ENCODE measurements around the gene TMEM63C. TPM values are rescaled to one million over a fixed set of nuclear protein-coding genes. Genes with fewer than 3 reads are reported as not detected.
A peak's percentile ranks its signal among the peaks of the same experiment; 100 is the strongest.

TMEM63C gene
- total RNA-seq, 4 donors from 2014 or later, result 20.1 to 60.2 (median 33.9) TPM

DNA sequence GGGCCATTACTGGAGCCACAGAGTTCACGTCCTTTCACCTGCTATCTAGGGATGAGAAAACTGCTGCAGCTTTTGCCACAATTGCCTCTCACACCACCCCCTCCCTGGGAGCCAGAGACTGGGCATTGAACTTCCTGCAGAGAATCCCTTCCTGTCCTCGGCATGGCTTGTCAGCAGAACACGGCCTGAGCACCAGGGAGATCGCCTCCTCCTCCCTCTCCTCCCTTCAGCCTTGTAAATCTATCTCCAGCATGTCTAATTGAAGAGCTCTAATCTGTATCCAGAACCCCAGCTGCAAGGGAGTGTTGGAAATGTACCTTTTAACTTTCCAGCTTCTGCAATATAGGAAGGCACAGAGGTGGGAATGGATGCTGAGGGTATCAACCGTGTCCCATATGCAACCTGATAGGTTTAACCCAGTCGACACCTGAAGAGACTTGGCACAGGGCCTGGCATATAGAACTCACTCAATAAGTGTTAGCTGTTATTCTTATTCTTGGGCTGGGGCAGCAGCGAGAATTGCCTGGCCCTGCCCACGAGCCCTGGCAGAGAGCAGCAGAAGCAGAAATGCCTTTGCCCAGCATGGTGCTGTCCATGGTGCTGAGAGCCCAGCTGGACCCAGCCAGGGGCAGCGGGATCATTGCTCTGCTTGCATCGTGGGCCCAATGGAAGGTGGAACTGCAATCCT is 26.8 kb downstream of the TMEM63C start:
- H3K36me3 ChIP-seq, result no peaks in the 10 kb centered on the region
- no peaks in the 10 kb centered on the region for H3K9me3 ChIP-seq
- no peak overlapping the region for H3K27ac ChIP-seq
- H3K27me3 ChIP-seq, result no peaks in the 10 kb centered on the region
- intact Hi-C loops (cut with DNase I; ENCODE audit: low total_unique reads), result no loop called here
- H3K4me3 ChIP-seq, result no peak overlapping the region
- in situ Hi-C loops (cut with MboI; ENCODE audit: low pct_ligation_motif_present in 1 of 4, low pct_unique_long_range_greater_than_20kb in 1 of 4, low sequenced_read_pairs in 3 of 4), result no loop called here
- H3K4me1 ChIP-seq, result peaks cover 0 to 4% (median 0%) of the 10 kb centered on the region in 4 donors
- peak; percentile 64 for DNase-seq
- 38% methylated on average over 10 of the region's 10 CpGs; no CpG with 5 or more reads in 1 of the 2 donors for WGBS, 2 donors (ENCODE audit: low coverage in 1 of 2)
- TF ChIP-seq POLR2AphosphoS5 (IDR thresholded peaks at IDR 0.05), result no peak
- TF ChIP-seq, protein P1, sequence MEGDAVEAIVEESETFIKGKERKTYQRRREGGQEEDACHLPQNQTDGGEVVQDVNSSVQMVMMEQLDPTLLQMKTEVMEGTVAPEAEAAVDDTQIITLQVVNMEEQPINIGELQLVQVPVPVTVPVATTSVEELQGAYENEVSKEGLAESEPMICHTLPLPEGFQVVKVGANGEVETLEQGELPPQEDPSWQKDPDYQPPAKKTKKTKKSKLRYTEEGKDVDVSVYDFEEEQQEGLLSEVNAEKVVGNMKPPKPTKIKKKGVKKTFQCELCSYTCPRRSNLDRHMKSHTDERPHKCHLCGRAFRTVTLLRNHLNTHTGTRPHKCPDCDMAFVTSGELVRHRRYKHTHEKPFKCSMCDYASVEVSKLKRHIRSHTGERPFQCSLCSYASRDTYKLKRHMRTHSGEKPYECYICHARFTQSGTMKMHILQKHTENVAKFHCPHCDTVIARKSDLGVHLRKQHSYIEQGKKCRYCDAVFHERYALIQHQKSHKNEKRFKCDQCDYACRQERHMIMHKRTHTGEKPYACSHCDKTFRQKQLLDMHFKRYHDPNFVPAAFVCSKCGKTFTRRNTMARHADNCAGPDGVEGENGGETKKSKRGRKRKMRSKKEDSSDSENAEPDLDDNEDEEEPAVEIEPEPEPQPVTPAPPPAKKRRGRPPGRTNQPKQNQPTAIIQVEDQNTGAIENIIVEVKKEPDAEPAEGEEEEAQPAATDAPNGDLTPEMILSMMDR (IDR thresholded peaks at IDR 0.05), result no peak

DNA sequence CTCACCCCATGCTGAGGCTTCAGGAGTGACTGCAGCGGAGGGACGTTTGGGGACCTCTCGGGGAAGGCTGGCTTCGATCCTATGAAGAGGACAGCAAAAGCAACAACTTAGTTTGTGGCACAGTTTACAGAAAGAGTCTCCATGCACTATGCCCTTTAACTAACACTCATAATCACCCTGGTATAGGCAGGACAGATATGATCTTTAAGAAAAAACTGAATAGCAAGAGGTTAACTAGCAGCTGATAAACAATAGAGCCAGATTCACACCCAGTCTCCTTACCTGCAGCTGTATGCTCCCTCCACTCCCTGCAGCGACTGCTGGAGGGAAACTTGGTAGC is 27.4 kb downstream of the TMEM63C start:
- no peaks in the 10 kb centered on the region for H3K9me3 ChIP-seq
- in situ Hi-C loops (cut with MboI; ENCODE audit: low pct_ligation_motif_present in 1 of 4, low pct_unique_long_range_greater_than_20kb in 1 of 4, low sequenced_read_pairs in 3 of 4), result no loop called here
- no peak for DNase-seq
- WGBS, 2 donors (ENCODE audit: low coverage in 1 of 2), result 62% methylated on average over 5 of the region's 5 CpGs; no CpG with 5 or more reads in 1 of the 2 donors
- no peaks in the 10 kb centered on the region for H3K27me3 ChIP-seq
- intact Hi-C loops (cut with DNase I; ENCODE audit: low total_unique reads), result no loop called here
- TF ChIP-seq POLR2A (IDR thresholded peaks at IDR 0.05), result no peak
- no peak for TF ChIP-seq POLR2AphosphoS5 (IDR thresholded peaks at IDR 0.05)
- peaks cover 0 to 4% (median 0%) of the 10 kb centered on the region in 4 donors for H3K4me1 ChIP-seq
- no peaks in the 10 kb centered on the region for H3K36me3 ChIP-seq
- no peak overlapping the region for H3K27ac ChIP-seq
- H3K4me3 ChIP-seq, result no peak overlapping the region

DNA sequence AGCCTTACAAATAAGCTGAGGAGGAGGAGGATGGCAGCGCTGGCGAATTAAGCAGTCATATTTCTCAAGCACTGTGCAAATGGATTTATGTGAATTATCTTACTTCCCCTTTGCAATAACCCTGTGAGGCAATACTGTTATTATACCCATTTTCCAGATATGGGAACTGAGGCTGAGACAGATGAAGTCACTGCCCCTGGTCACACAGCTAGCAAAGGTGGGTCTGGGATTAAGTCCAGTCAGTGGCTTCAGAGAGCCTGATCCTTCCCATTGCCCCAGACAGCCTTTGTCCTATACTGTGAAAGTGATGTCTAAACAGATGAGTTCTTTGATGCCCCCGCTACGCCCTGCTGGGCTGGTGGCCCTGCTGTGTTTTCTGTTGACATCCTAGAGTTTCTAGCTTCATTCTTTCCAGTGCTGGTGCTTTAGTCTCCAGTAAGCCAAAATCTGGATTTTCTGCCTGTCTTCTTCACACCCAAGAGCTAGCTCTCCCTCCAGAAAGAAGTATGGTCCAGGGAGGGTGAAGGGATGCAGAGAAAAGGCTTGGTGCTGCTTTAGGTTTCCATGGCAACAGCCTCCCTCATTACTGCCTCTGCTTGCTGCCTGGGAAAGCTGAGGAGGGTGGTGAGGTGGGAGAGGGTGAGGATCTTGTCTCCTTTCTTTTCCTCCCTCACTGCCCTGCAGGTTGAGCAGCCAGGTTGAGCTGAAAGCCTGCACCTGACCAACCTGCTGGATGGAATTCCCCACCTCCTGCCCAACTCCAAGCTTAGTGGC is 30.7 kb downstream of the TMEM63C start:
- Histone ChIP-seq H3K27me3 (no peaks in the 10 kb centered on the region), H3K9me3 (no peaks in the 10 kb centered on the region), H3K4me3 (no peak overlapping the region), H3K27ac (no peak overlapping the region), H3K36me3 (no peaks in the 10 kb centered on the region), H3K4me1 (no peaks in the 10 kb centered on the region)
- in situ Hi-C loops (cut with MboI; ENCODE audit: low pct_ligation_motif_present in 1 of 4, low pct_unique_long_range_greater_than_20kb in 1 of 4, low sequenced_read_pairs in 3 of 4), result no loop called here
- DNase-seq, result no peak
- 94% methylated on average over 4 of the region's 4 CpGs; no CpG with 5 or more reads in 1 of the 2 donors for WGBS, 2 donors (ENCODE audit: low coverage in 1 of 2)
- intact Hi-C loops (cut with DNase I; ENCODE audit: low total_unique reads), result no loop called here
- no peak for TF ChIP-seq EP300 (IDR thresholded peaks at IDR 0.05; ENCODE audit: low read depth)

DNA sequence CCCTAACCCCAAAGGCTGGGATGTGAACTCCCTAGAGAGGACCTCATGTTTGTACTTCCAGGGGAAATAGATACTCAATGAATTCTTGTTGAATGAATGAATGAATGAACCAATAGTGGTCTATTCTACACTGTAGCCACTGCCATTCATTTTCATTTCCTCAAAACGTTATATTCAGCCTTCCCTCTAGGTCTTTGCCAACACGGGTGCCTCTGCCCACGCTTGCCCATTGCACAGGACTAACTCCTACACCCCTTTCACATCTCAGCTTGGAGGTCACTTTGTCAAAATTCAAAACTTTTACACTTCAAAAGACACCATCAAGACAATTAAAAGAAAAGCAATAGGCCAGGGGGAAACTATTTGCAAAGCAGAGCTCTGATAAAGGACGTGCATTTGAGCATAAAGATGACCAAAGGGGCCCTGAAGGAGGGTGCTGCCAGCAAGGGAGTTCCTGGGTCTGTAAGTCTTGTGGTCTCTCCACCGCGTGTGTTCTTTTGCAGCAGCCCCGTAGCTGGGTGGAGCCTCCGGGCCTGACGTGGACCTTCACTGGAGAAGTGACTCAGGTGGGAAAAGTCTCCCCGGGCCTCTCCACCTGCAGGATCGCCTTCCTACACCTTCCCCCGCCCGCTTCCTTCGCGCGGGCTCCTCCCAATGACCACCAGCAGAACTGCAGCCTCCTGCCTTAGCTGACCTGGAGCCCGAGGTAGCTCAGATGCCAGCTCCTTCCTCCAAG is 31.5 kb downstream of the TMEM63C start:
- DNase-seq, result peak; percentile 55
- no peaks in the 10 kb centered on the region for H3K9me3 ChIP-seq
- no peak overlapping the region for H3K27ac ChIP-seq
- no peaks in the 10 kb centered on the region for H3K27me3 ChIP-seq
- intact Hi-C loops (cut with DNase I; ENCODE audit: low total_unique reads), result no loop called here
- in situ Hi-C loops (cut with MboI; ENCODE audit: low pct_ligation_motif_present in 1 of 4, low pct_unique_long_range_greater_than_20kb in 1 of 4, low sequenced_read_pairs in 3 of 4), result no loop called here
- H3K4me3 ChIP-seq, result no peak overlapping the region
- WGBS, 2 donors (ENCODE audit: low coverage in 1 of 2), result 14 to 34% methylated on average over 5 to 17 of the region's 17 CpGs
- TF ChIP-seq, protein P1 (IDR thresholded peaks at IDR 0.05), result peak; percentile 46 to 72 (median 65)
- no peak for TF ChIP-seq POLR2AphosphoS5 (IDR thresholded peaks at IDR 0.05)
- H3K4me1 ChIP-seq, result no peaks in the 10 kb centered on the region
- H3K36me3 ChIP-seq, result no peaks in the 10 kb centered on the region

DNA sequence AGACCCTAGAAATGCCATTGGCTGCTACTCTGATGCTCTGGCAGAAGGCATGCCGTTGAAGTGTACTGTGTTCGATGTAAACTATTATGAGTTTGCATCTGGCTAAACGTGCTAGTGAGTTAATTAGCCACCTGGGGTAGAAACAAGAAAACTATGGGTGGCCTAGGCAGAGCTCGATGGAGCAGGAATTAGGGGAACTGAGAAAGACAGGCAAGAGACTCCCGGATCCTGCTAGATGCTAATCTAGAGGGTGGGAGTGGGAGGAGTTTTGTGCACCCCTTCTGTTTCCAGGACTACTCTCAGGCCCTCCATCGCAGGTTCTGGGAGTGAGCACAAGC is 32.0 kb downstream of the TMEM63C start:
- no peak for DNase-seq
- Histone ChIP-seq H3K36me3 (no peaks in the 10 kb centered on the region), H3K4me1 (no peaks in the 10 kb centered on the region), H3K27me3 (no peaks in the 10 kb centered on the region), H3K4me3 (no peak overlapping the region), H3K27ac (no peak overlapping the region), H3K9me3 (no peaks in the 10 kb centered on the region)
- in situ Hi-C loops (cut with MboI; ENCODE audit: low pct_ligation_motif_present in 1 of 4, low pct_unique_long_range_greater_than_20kb in 1 of 4, low sequenced_read_pairs in 3 of 4) (no loop called here), intact Hi-C loops (cut with DNase I; ENCODE audit: low total_unique reads) (no loop called here)
- WGBS, 2 donors (ENCODE audit: low coverage in 1 of 2), result 34 to 41% methylated on average over 3 to 6 of the region's 6 CpGs
- TF ChIP-seq, protein P1 (IDR thresholded peaks at IDR 0.05), result no peak
- no peak for TF ChIP-seq POLR2A (IDR thresholded peaks at IDR 0.05)
- TF ChIP-seq POLR2AphosphoS5 (IDR thresholded peaks at IDR 0.05), result no peak
- TF ChIP-seq EP300 (IDR thresholded peaks at IDR 0.05; ENCODE audit: low read depth), result no peak
